ENCODE results near the gene PNPO.

DNA sequence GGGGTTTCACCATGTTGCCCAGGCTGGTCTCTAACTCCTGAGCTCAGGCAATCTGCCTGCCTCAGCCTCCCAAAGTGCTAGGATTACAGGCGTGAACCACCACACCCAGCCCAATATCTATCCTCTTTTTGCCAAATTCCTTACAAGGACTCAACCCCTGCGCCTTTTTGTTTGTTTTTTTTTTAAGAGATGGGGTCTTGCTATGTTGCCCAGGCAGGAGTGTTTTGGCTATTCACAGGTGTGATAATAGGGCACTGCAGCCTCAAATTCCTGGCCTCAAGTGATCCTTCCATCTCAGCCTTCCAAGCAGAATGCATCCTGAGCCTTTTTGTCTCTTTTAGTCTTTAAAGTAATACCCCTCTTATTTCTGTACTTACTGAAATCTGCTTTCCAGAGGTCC lies 28.3 kb upstream of the PNPO start:
- TF ChIP-seq TAF1 (IDR thresholded peaks at IDR 0.05; ENCODE audit: borderline replicate concordance, insufficient read depth, low read length) (no peak), SIN3A (IDR thresholded peaks at IDR 0.05; ENCODE audit: borderline replicate concordance, insufficient read depth, low read length) (no peak), POLR2AphosphoS5 (IDR thresholded peaks at IDR 0.05; ENCODE audit: low read depth, low read length) (no peak)
